Spinal cord (tissue), 10 donors: ENCODE measurements around the gene HCK. TPM values are rescaled to one million over a fixed set of nuclear protein-coding genes. Genes with fewer than 3 reads are reported as not detected.
"Not testable (repeated sequence)": the region's sequence is repeated elsewhere in the genome, so short reads cannot be mapped to it uniquely, and the experiment has no call there.

Experiments
- DNase-seq, 6 donors: peaks; one replicate each; pipeline versions ENCODE4 v3.0.0 to v3.0.0-alpha.2; 2013 to 2015; ENCODE audit warnings: low spot score in 6 of 6, low read depth in 4 of 6
- H3K27ac ChIP-seq: one replicate; pipeline ENCODE4 v1.5.1; 2013; ENCODE audit warnings: low read depth, low read length, control low read depth
- H3K27me3 ChIP-seq: one replicate; pipeline ENCODE4 v1.6.1; 2013; ENCODE audit warnings: low read length; ENCODE audit not compliant: control insufficient read depth, insufficient read depth
- H3K36me3 ChIP-seq: one replicate; pipeline ENCODE4 v1.6.1; 2013; ENCODE audit warnings: low read length; ENCODE audit not compliant: control insufficient read depth, insufficient read depth
- H3K4me1 ChIP-seq: one replicate; pipeline ENCODE4 v1.6.1; 2013; ENCODE audit warnings: low read length; ENCODE audit not compliant: control insufficient read depth, insufficient read depth
- H3K4me3 ChIP-seq: one replicate; pipeline ENCODE4 v1.5.1; 2013; ENCODE audit warnings: low read depth, low read length, control low read depth
- H3K9me3 ChIP-seq: one replicate; pipeline ENCODE4 v1.6.1; 2013; ENCODE audit warnings: low read length; ENCODE audit not compliant: control insufficient read depth, insufficient read depth
- WGBS: methylation state at CpG from one replicate; pipeline ENCODE4 v1.1.5; 2013; ENCODE audit warnings: missing lambda C conversion rate; ENCODE audit not compliant: insufficient coverage; 5-methylcytosine and 5-hydroxymethylcytosine counted together
- polyA plus RNA-seq, 2 donors: library from polyadenylated mRNA; unstranded; fragments of 120-200 nt; gene quantifications; one replicate each; pipeline ENCODE4 v1.2.1, GENCODE V29; 2013; ENCODE audit not compliant: insufficient read length in 2 of 2
- total RNA-seq, 2 donors: library from RNA; depleted of rRNA in 1 of 2; stranded (reverse); fragments of 120-200 nt in 1 of 2; fragments of >200 nt in 1 of 2; gene quantifications; one replicate each; pipeline versions ENCODE4 v1.2.3 to v1.2.4, GENCODE V29; 2013 to 2014
- donor health status: healthy.

Gene HCK
- total and polyA plus RNA-seq, 4 donors, result 5.1 to 12.4 (median 8.0) TPM

DNA sequence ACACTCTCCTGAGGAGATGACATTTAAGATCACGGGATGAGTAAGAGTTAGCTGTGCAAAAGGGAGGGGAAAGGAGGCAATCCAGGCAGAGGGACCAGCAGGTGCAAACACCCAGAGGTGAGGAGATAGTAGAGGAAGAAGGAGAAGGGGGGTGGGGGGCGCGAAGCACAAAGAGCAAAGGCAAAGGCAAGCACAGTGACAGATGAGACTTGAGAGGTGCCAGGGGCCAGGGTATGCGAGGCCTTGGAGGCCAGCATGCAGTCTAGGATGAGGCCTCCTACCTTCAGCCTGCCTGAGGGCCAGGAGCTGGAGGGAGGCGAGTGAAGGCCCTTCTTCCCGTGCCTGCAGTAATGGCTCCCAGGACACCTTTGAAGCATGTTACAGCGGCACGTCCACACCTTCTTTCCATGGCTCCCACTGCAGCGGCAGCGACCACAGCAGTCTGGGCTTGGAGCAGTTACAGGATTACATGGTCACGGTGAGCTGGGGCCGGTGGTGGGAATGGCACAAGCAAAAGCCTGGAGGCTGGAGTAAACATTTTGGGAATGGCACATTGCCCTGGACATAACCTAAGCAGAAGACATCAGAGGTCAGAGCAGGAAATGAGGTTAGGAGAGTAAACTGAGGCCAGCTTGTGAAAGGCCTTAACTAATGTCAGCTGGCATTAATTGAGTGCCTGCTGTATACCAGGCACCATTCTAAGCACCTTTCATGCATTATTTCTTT, 23.2 kb upstream of the HCK start:
- 38% methylated on average over 12 of the region's 12 CpGs for WGBS
- Histone ChIP-seq H3K4me1 (peaks cover 15% of the 10 kb centered on the region), H3K36me3 (peaks cover 3% of the 10 kb centered on the region), H3K4me3 (no peak overlapping the region), H3K27ac (no peak overlapping the region), H3K27me3 (peaks cover 9% of the 10 kb centered on the region), H3K9me3 (no peaks in the 10 kb centered on the region)
- DNase-seq, result peak in 1 of 6 donors; percentile 71

DNA sequence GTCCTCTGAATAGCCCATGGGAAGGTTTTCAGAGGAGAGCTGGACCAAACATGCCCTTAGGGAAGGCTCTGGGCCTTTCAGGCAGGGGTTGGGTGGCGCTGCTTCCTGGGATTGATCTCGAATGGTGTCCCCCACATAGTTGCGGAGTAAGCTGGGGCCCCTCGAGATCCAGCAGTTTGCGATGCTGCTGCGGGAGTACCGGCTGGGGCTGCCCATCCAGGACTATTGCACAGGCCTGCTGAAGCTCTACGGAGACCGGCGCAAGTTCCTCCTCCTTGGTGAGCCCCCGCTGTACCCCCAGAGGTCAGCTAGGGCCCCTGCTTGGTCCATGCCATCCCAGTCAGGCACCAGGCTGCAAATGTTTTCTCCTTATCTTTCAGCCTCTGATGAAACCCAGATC, 22.5 kb upstream of the HCK start:
- no peak for DNase-seq
- no peak overlapping the region for H3K27ac ChIP-seq
- no peak overlapping the region for H3K4me3 ChIP-seq
- H3K4me1 ChIP-seq, result peaks cover 15% of the 10 kb centered on the region
- no peaks in the 10 kb centered on the region for H3K9me3 ChIP-seq
- H3K27me3 ChIP-seq, result peaks cover 12% of the 10 kb centered on the region
- peaks cover 3% of the 10 kb centered on the region for H3K36me3 ChIP-seq
- WGBS, result 91% methylated on average over 11 of the region's 11 CpGs

DNA sequence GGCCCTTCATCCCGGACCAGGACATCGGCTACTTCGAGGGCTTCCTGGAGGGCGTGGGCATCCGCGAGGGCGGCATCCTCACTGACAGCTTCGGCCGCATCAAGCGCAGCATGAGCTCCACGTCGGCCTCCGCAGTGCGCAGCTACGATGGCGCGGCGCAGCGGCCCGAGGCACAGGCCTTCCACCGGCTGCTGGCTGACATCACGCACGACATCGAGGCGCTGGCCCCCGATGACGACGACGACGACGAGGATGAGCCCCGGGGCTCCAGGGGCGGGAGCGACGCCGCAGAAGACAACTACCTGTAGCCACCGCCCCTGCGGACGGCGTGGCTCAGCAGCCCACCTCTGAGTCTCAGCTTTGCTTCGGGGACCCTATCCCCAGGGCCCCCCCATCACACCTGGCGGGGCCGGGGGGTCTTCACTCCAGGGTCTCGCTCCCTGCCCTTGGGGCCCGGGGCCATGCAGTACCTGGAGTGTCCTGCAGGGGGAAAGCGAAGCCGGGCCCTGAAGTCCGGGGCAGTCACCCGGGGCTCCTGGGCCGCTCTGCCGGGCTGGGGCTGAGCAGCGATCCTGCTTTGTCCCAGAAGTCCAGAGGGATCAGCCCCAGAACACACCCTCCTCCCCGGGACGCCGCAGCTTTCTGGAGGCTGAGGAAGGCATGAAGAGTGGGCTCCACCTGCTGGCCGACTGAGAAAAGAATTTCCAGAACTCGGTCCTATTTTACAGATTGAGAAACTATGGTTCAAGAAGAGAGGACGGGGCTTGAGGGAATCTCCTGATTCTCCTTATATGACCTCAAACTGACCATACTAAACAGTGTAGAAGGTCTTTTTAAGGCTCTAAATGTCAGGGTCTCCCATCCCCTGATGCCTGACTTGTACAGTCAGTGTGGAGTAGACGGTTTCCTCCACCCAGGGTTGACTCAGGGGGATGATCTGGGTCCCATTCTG, 20.8 kb upstream of the HCK start:
- Histone ChIP-seq H3K4me1 (peaks cover 15% of the 10 kb centered on the region), H3K27me3 (peaks cover 16% of the 10 kb centered on the region), H3K9me3 (no peaks in the 10 kb centered on the region), H3K4me3 (peak overlapping the region; percentile 13), H3K36me3 (peaks cover 3% of the 10 kb centered on the region), H3K27ac (no peak overlapping the region)
- 11% methylated on average over 51 of the region's 59 CpGs for WGBS
- peak in 5 of 6 donors; percentile 46 to 93 (median 65) for DNase-seq

DNA sequence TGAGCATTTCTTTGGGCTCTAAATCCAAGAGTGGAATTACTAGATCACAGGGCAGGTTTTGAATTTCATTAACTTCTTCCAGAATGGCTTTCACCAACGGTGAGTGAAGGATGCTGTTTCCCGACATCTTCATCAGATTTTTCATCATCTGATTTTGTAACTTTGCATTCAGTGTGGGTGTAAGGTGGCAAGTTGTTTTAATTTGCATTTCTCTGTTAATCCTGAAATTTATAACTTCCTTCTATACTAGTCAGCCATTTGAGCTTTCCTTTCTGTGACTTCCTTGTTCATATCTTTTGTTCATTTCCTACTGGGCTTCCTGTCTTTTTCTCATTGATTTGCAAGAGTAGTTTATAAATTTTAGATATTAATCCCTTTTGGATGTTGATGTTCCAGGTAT, 18.7 kb upstream of the HCK start:
- no peak for DNase-seq
- Histone ChIP-seq H3K4me3 (no peak overlapping the region), H3K4me1 (peaks cover 15% of the 10 kb centered on the region), H3K9me3 (no peaks in the 10 kb centered on the region), H3K27me3 (peaks cover 16% of the 10 kb centered on the region), H3K36me3 (peaks cover 3% of the 10 kb centered on the region), H3K27ac (no peak overlapping the region)
- WGBS, result no CpG with 5 or more reads among the region's 2 CpGs

DNA sequence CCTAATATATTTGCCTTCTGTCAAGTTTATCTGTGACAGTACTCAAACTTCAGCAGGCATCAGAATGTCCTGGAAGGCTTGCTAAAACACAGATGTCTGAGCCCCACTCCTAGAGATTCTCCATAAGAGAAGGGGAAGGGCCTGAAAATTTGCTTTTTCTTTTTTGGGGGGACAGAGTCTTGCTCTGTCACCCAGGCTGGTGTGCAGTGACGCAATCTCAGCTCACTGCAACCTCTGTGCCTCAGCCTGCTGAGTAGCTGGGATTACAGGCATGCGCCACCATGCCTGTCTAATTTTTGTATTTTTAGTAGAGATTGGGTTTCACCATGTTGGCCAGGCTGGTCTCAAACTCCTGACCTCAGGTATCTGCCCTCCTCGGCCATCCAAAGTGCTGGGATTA, 18.3 kb upstream of the HCK start:
- Histone ChIP-seq H3K27me3 (peaks cover 16% of the 10 kb centered on the region), H3K4me1 (peaks cover 13% of the 10 kb centered on the region)
- not testable (repeated sequence) for H3K4me3 ChIP-seq, H3K9me3 ChIP-seq, H3K27ac ChIP-seq, DNase-seq, H3K36me3 ChIP-seq
- 77% methylated on average over 3 of the region's 3 CpGs for WGBS

DNA sequence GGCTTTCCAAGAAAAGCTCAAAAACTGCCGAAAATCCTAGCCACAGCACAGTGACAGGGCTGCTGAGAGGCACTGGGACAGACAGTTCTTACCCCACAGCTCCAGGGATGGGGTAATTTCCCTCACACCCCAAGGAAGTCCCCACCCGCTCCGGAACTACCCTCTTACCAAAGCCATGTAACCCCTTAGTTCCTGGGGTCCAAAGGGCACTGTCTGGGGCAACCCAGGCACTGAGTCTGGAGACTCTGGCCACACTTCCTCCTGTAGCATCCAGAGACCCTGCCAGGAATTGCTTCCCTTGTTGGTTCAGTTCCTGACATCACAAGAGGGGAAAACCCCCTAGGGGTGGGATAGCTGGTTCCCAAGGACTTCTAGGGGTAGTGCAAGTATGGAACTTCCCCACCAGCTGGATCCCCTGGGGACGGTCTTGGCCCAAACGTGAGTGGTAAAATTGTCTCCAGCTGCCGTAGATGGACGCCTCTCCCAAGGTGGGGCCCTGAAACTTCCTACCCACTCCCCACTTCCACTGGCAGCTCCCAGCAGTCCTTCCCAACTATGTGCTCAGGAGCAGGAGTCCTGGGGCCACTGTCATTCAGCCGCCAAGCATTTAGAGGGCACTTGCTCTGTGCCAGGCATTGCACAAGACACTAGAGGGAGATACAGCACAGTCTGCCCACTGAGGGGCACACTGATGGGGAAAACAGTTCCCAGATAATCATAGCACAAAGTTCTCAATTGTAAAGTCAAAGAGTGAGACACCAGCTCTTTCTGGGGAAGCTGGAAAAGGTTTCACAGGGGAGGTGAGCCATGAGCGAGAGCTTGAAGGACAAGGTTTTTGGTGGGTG, 17.2 kb upstream of the HCK start:
- no peaks in the 10 kb centered on the region for H3K36me3 ChIP-seq
- H3K27me3 ChIP-seq, result peaks cover 16% of the 10 kb centered on the region
- DNase-seq, result no peak
- H3K4me1 ChIP-seq, result peaks cover 10% of the 10 kb centered on the region
- H3K27ac ChIP-seq, result no peak overlapping the region
- no peaks in the 10 kb centered on the region for H3K9me3 ChIP-seq
- no peak overlapping the region for H3K4me3 ChIP-seq
- 60% methylated on average over 8 of the region's 9 CpGs for WGBS

- DNase-seq, result no peak
- Histone ChIP-seq H3K4me3 (no peak overlapping the region), H3K9me3 (no peaks in the 10 kb centered on the region), H3K4me1 (peaks cover 10% of the 10 kb centered on the region), H3K36me3 (no peaks in the 10 kb centered on the region), H3K27ac (no peak overlapping the region), H3K27me3 (peaks cover 16% of the 10 kb centered on the region)
- WGBS, result 91% methylated on average over 8 of the region's 8 CpGs
These were observed 16.6 kb upstream of the HCK start for GRCh38 chr20:32035426-32035779.

DNA sequence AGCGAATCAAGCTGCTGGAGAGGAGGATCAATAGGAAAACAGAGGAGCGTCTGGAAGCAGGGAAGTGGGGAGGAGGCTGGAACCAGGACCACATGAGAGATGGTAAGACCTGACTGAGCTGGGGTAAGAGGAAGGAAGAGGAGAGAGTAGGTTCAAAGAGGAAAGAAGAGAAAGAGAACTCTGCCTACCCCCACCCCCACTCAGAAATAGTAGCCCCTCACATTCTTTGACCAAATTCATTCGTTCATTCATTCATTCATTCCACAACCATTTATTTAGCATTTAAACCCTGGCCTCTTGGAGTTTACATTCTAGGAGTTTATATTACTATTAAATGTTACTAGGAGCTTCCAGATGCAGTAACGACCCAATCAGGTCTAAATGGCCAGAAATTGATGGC, 15.8 kb upstream of the HCK start:
- Histone ChIP-seq H3K36me3 (no peaks in the 10 kb centered on the region), H3K4me1 (peaks cover 4% of the 10 kb centered on the region), H3K27ac (no peak overlapping the region), H3K27me3 (peaks cover 14% of the 10 kb centered on the region), H3K4me3 (no peak overlapping the region), H3K9me3 (no peaks in the 10 kb centered on the region)
- DNase-seq, result no peak
- WGBS, result 63% methylated on average over 3 of the region's 4 CpGs

- Histone ChIP-seq H3K4me1 (no peaks in the 10 kb centered on the region), H3K4me3 (no peak overlapping the region), H3K27ac (no peak overlapping the region), H3K27me3 (peaks cover 11% of the 10 kb centered on the region), H3K36me3 (no peaks in the 10 kb centered on the region), H3K9me3 (no peaks in the 10 kb centered on the region)
- 49% methylated on average over 3 of the region's 10 CpGs for WGBS
- DNase-seq, result no peak
These were observed 15.1 kb upstream of the HCK start for GRCh38 chr20:32036716-32037485.
